GM12873 (cell line): ENCODE measurements around the gene SCN9A.

Experiments used
- TF ChIP-seq, protein P1 (sequence below): IDR thresholded peaks from 2 replicates; pipeline ENCODE4 v1.5.1; 2012; ENCODE audit warnings: low read depth, mild to moderate bottlenecking, moderate library complexity, low read length, control low read depth; ENCODE audit not compliant: insufficient read depth; ENCODE audit errors: missing control alignments

The SCN9A gene

DNA sequence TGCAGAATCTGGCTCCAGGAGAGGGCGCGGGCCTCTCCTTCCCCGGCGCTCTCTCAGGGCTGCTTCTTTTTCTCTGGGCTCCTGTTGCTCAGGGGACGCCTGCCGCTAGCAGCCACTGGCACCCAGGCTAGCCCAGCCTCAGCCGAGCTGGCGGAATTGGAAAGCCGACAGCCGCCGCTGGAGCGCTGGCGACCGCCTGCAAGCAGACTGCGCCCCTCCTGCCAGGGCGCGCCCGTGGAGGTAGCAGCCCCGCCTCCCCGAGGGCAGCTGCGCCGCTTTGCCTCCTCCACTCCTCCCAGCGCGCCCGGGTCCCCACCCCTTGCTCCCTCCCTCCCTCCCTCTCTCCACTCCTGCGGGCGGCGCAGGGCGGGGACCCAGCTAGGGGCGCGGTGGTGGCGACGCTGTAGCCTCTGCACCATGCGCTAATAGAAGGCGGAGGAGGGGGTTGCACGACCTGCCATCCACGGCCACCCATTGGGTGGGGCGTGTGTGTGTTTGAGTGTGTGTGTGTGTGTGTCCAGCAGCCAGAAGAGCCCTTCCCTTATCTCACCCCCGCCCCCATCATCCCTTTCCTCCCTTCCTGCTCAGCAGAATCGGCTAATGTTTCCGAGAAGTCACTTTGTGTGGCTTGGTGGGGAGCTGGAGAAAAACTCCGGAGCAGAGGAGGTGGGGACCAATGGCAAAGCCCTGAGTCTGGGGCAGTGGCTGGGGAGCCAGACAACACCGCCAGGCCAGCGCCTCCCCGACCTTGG lies at the start of gene SCN9A:
SCN9A (minus strand) TSS at position 209 of the 752 bp plus-strand sequence. CDS start 64,188 bp downstream, outside the sequence.
- TF ChIP-seq, protein P1, sequence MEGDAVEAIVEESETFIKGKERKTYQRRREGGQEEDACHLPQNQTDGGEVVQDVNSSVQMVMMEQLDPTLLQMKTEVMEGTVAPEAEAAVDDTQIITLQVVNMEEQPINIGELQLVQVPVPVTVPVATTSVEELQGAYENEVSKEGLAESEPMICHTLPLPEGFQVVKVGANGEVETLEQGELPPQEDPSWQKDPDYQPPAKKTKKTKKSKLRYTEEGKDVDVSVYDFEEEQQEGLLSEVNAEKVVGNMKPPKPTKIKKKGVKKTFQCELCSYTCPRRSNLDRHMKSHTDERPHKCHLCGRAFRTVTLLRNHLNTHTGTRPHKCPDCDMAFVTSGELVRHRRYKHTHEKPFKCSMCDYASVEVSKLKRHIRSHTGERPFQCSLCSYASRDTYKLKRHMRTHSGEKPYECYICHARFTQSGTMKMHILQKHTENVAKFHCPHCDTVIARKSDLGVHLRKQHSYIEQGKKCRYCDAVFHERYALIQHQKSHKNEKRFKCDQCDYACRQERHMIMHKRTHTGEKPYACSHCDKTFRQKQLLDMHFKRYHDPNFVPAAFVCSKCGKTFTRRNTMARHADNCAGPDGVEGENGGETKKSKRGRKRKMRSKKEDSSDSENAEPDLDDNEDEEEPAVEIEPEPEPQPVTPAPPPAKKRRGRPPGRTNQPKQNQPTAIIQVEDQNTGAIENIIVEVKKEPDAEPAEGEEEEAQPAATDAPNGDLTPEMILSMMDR = no peak

DNA sequence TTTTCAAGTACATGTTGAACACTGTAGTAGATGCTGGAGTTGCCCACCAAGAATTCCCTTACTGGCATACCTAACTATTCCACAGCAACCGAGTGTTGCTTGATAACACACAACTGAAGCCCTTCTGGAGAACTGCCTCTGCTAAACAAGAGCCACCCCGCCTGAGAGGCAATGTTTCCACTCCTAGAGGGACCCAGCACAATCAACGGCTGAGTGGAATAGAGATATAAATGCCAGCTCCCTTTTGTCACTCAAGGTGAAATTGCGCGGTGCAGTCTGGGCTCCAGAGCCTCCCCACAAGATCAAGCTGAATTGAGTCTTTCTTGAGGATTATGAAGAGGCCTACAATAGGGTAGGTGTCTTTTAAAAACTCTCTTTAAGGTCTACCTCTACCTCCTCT lies 49.1 kb upstream of the SCN9A start:
- TF ChIP-seq, protein P1 = no peak

DNA sequence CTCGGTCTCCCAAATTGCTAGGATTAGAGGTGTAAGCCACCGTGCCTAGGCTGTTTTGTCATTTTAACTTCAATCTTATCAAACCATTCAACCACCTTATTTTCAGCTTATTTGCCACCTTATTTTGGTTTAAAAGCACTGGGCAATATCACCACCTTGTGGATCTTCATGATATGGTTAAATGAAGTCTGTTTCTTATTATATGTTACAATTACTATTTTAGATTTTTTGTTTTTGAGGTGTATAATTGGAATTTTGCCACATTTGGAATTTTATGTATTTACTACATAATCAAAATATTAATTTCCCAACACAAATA lies 43.8 kb upstream of the SCN9A start:
- TF ChIP-seq, protein P1 = no peak

DNA sequence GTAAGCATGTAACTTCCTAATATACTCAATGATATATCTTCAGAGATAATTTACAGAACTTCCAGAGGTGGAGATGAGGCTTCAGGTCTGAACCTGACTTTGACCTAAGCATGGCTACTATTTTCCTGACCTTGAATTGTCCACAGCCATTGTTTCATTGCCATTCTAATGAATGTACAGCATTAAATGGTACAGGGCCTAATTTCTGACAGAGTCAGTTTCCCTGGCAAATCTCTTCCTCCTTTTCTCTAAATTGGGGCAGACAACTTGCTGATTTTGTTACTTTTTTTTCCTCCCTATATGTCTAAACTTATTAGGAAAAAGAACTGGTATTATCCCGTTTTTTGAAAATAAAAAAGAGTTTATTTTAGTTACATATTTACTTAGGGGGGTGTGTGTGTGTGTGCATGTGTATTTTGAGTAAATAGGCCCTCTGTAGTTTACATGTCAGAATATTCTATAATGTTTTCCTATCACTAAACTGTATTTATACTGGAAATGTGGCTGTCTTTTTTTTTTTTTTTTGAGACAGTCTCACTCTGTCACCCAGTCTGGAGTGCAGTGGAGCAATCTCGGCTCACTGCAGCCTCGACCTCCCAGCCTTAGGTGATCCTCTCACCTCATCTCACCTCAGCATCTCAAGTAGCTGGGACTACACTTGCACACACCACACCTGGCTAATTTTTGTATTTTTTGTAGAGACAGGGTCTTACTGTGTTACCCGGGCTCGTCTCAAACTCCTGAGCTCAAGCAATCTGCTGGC lies 43.3 kb upstream of the SCN9A start:
- TF ChIP-seq, protein P1 = no peak

DNA sequence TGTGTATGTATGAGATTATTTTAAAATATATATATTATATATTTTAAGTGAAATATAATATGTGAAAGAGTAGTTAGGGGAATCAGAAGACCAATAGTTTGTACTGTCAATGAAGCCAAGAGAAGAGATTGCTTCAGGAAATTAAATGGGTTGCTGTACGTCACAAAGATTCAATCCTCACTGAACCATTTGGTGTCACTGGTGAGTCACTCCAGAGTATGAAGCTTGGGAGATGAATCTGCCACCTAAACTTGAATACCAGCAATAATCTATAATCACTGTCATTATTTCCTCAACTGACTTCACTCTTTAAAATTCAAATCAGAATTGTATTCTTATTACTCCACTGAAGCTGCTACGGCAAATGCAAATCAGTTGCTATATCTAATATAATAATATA lies 41.9 kb upstream of the SCN9A start:
- TF ChIP-seq, protein P1 = peak; percentile 35

DNA sequence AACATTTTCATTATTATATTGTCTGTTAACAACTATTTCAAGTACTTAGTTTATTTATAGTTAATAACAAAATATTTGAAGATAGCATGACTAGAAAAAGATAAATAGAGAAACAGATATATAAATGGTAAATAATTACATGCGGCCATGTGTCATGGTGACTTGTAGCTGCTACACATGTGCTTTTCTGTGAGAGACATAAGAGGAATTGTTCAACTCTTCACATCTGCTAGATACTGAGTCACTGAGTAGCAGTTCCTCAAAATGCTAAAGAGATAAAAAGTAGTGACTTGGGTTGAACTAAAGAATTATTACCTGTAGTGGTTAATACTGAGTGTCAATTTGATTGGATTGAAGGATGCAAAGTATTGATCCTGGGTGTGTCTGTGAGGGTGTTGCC lies 37.5 kb upstream of the SCN9A start:
- TF ChIP-seq, protein P1 = no peak

DNA sequence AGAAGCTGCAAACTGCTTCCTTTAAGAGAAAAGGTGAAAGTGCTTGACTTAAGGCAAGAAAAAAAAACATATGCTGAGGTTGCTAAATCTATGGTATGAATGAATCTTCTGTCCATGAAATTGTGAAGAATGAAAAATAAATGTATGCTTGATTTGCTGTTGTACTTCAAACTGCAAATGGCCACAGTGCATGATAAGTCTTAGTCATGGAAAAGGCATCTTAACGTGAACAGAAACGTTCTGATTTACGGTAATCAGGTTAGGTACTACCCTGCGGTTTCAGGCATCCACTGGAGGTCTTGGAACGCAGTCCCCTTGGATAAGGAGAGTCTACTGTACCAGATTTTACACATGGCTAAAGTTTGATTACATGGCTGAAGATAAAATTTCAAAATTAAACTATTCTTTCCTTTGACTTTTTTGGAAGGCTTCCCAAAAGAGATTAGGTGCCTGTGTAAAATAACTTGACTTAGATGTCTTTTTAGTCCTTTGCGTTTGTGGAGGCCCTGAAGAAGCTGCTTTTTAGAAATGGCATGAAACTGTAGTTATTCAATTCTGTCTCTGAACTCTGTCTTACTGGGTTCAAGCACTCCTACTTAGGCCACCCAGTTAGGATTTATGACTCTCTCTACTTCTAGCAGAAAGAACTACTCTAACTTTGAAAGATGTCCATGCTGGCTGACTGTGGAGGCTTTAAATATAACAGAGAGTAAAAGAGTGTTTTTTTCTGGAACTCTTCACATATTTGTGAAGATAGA lies 35.9 kb upstream of the SCN9A start:
- TF ChIP-seq, protein P1 = no peak
